Colonic mucosa (tissue), 4 donors: ENCODE data around the gene COL4A6. TPM values are rescaled to one million over a fixed set of nuclear protein-coding genes. Genes with fewer than 3 reads are reported as not detected.

Source experiments
- DNase-seq: peaks from one replicate; pipeline ENCODE4 v3.0.0-alpha.2; 2020
- H3K27ac ChIP-seq: fragments of 200-600 bp; one replicate; pipeline ENCODE4 v1.8.0; 2021
- H3K27me3 ChIP-seq: fragments of 200-600 bp; one replicate; pipeline ENCODE4 v1.8.0; 2021
- H3K36me3 ChIP-seq: fragments of 200-600 bp; one replicate; pipeline ENCODE4 v1.8.0; 2021
- H3K4me1 ChIP-seq: fragments of 200-600 bp; one replicate; pipeline ENCODE4 v1.8.0; 2021; ENCODE audit warnings: mild to moderate bottlenecking
- H3K4me3 ChIP-seq: fragments of 200-600 bp; one replicate; pipeline ENCODE4 v1.8.0; 2021
- H3K9ac ChIP-seq, 2 donors: one replicate each; pipeline ENCODE4 v1.7.0; 2013; ENCODE audit warnings: control low read depth in 2 of 2, low read depth in 2 of 2, low read length in 2 of 2
- H3K9me3 ChIP-seq: fragments of 200-600 bp; one replicate; pipeline ENCODE4 v1.8.0; 2021
- intact Hi-C: fragments of 100-400 bp; cut with DNase I; formaldehyde crosslinking; loops from one replicate; pipeline ENCODE4 v1.14.1; 2022
- total RNA-seq, 2 donors: library from RNA; stranded (reverse); fragmentation: NEBNext Ultra II Directional in 1 of 2; extraction: Animal tissue kit (Norgen Biotek cat#: 25700) in 1 of 2; gene quantifications; one replicate each; pipeline ENCODE4 v1.2.1, GENCODE V29; 2021
- TF ChIP-seq, protein P1 (sequence below): fragments of 200-600 bp; IDR thresholded peaks from one replicate; pipeline ENCODE4 v1.8.0; 2022; ENCODE audit warnings: antibody characterized with exemption, mild to moderate bottlenecking
- donor health status: healthy.
- donor health status: DM: no; HTN: no; CAD: no.
- donor health status: DM: no; HTN: no; CAD: no.

Gene COL4A6
- total RNA-seq, 2 donors from 2014 or later: 1.1 to 1.8 TPM

GRCh38 chrX:108199041-108199440, 239.2 kb downstream of the COL4A6 start:
- Histone ChIP-seq H3K36me3 (no peaks in the 10 kb centered on the region), H3K9me3 (no peaks in the 10 kb centered on the region), H3K4me3 (no peak overlapping the region), H3K9ac (no peak overlapping the region), H3K4me1 (no peaks in the 10 kb centered on the region), H3K27me3 (no peaks in the 10 kb centered on the region), H3K27ac (no peak overlapping the region)
- no peak for DNase-seq
- TF ChIP-seq, protein P1, sequence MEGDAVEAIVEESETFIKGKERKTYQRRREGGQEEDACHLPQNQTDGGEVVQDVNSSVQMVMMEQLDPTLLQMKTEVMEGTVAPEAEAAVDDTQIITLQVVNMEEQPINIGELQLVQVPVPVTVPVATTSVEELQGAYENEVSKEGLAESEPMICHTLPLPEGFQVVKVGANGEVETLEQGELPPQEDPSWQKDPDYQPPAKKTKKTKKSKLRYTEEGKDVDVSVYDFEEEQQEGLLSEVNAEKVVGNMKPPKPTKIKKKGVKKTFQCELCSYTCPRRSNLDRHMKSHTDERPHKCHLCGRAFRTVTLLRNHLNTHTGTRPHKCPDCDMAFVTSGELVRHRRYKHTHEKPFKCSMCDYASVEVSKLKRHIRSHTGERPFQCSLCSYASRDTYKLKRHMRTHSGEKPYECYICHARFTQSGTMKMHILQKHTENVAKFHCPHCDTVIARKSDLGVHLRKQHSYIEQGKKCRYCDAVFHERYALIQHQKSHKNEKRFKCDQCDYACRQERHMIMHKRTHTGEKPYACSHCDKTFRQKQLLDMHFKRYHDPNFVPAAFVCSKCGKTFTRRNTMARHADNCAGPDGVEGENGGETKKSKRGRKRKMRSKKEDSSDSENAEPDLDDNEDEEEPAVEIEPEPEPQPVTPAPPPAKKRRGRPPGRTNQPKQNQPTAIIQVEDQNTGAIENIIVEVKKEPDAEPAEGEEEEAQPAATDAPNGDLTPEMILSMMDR: no peak
- intact Hi-C loops: no loop called here

DNA sequence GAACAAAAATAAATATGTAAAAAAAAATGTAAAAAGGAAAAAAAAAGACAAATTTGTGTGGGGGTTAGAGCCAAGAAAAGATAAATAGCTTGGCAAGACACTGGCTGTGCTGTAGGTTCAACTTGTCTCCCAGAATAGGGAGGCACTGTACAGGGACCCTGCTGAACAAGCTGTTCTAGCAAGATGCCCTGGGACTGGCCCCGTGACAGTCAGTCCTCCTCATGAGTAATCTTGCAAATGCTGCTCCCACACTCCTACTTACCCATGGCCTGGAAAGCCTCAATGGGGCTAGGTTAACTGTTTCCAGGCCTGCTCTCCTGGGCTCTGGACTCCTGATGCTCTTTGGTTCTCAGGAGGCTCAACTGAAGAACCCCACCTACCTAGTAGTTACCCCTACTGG, 239.8 kb downstream of the COL4A6 start:
- no peaks in the 10 kb centered on the region for H3K27me3 ChIP-seq
- no peaks in the 10 kb centered on the region for H3K9me3 ChIP-seq
- H3K4me3 ChIP-seq: no peak overlapping the region
- intact Hi-C loops: no loop called here
- H3K27ac ChIP-seq: no peak overlapping the region
- TF ChIP-seq, protein P1: no peak
- no peak for DNase-seq
- no peaks in the 10 kb centered on the region for H3K4me1 ChIP-seq
- H3K9ac ChIP-seq: no peak overlapping the region
- H3K36me3 ChIP-seq: no peaks in the 10 kb centered on the region

GRCh38 chrX:108186811-108187210, 251.4 kb downstream of the COL4A6 start:
- TF ChIP-seq, protein P1: no peak
- H3K4me1 ChIP-seq: no peaks in the 10 kb centered on the region
- intact Hi-C loops: no loop called here
- DNase-seq: no peak
- no peak overlapping the region for H3K27ac ChIP-seq
- H3K4me3 ChIP-seq: no peak overlapping the region
- peaks cover 3% of the 10 kb centered on the region for H3K27me3 ChIP-seq
- no peak overlapping the region for H3K9ac ChIP-seq
- no peaks in the 10 kb centered on the region for H3K36me3 ChIP-seq
- no peaks in the 10 kb centered on the region for H3K9me3 ChIP-seq

DNA sequence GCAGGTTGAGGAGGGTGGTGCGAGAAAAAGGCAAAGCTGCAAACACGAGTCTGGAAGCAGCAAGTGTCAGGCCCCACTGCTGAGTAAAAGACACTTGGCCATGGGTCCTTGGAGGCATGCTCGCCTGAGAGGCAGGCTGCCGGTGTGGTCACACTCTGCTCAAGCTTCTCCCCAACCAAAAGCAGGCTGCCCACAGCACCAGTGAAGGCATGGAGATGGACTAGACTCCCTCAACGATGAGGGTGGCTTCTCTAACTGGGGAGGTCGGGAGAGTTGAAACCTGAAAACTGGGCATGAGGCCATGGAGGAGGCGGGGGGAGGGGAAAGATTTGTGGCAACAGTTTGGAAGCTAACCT, 260.1 kb downstream of the COL4A6 start:
- no peak overlapping the region for H3K27ac ChIP-seq
- no peaks in the 10 kb centered on the region for H3K27me3 ChIP-seq
- no peak overlapping the region for H3K4me3 ChIP-seq
- intact Hi-C loops: no loop called here
- no peak overlapping the region for H3K9ac ChIP-seq
- TF ChIP-seq, protein P1: no peak
- no peaks in the 10 kb centered on the region for H3K36me3 ChIP-seq
- H3K9me3 ChIP-seq: no peaks in the 10 kb centered on the region
- H3K4me1 ChIP-seq: no peaks in the 10 kb centered on the region
- no peak for DNase-seq

- Histone ChIP-seq H3K4me3 (no peak overlapping the region), H3K9me3 (no peaks in the 10 kb centered on the region), H3K36me3 (no peaks in the 10 kb centered on the region), H3K27ac (no peak overlapping the region), H3K4me1 (no peaks in the 10 kb centered on the region), H3K9ac (no peak overlapping the region), H3K27me3 (no peaks in the 10 kb centered on the region)
- intact Hi-C loops: no loop called here
- TF ChIP-seq, protein P1: no peak
- DNase-seq: no peak
These were observed 260.7 kb downstream of the COL4A6 start for GRCh38 chrX:108177351-108178142.
